COR-L47 (cell line): ENCODE results near the gene PFKFB1.
A peak's percentile ranks its signal among the peaks of the same experiment; 100 is the strongest.
"Not testable (repeated sequence)": the region's sequence is repeated elsewhere in the genome, so short reads cannot be mapped to it uniquely, and the experiment has no call there.

Experiments used
- DNase-seq: peaks from one replicate; lab custom pipeline; 2025; lab: John Stamatoyannopoulos, UW

Gene PFKFB1

GRCh38 chrX:54992911-54993622 is 921 bp downstream of the PFKFB1 start:
- DNase-seq, result no peak

DNA sequence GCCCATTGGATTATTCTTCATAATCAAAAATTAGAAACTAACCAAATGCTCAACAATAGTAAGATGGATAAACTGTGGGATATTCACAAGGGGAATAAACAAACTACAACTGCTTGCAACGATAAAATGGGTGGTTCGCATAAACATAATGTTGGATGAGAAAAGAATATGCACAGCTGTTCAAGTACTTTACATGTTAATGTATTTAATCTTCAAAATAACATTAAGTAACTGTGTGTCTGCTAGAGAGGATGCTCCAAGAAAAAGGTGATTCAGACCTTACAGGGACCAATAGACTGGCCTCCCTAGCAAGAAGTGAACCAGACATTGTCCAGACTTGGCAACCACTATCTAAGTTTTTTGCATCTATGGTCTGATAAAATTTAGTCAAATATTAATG is 2.3 kb downstream of the PFKFB1 start:
- no peak for DNase-seq

GRCh38 chrX:54983306-54983705 is 10.7 kb downstream of the PFKFB1 start:
- not testable (repeated sequence) for DNase-seq

GRCh38 chrX:54980334-54980733 is 13.7 kb downstream of the PFKFB1 start:
- DNase-seq, result no peak

- no peak for DNase-seq
Measured at GRCh38 chrX:54979432-54979831, 14.6 kb downstream of the PFKFB1 start.

DNA sequence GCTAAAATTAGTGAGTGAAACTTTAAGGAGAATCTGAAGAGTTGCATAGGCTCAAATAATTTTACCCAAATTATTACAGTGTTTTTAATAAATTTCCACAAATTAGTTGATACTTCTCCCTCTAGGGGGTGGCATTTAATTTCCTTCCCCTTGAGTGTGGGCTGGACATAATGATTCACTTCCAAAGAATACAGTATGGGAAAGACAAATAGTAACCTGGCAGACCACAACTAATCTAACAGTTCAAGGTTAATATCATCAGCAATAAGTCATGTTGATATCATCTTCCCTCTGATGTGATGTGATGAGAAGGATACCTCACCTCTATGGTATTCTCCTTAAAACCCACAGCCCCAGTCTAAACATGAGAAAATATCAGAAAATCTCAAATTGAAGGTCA is 15.5 kb downstream of the PFKFB1 start:
- DNase-seq, result no peak

DNA sequence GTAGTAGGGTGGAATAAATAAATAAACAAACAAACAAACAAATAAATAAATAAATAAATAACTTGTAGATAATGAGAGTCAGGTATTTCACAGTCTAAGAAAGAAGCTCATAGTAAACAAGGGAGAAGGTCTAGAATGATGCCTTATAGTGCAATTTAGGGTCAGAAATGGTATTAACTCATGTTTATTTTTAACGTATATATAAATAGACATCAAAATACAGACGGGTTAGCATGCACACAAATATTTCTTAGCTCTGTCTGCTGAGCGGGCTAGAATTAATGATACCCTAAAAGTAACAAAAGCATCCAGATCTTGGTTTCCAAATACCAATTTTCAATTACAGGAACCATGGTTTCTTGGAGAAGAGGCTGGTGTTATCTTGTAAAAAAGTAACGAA is 16.6 kb downstream of the PFKFB1 start:
- DNase-seq, result no peak

DNA sequence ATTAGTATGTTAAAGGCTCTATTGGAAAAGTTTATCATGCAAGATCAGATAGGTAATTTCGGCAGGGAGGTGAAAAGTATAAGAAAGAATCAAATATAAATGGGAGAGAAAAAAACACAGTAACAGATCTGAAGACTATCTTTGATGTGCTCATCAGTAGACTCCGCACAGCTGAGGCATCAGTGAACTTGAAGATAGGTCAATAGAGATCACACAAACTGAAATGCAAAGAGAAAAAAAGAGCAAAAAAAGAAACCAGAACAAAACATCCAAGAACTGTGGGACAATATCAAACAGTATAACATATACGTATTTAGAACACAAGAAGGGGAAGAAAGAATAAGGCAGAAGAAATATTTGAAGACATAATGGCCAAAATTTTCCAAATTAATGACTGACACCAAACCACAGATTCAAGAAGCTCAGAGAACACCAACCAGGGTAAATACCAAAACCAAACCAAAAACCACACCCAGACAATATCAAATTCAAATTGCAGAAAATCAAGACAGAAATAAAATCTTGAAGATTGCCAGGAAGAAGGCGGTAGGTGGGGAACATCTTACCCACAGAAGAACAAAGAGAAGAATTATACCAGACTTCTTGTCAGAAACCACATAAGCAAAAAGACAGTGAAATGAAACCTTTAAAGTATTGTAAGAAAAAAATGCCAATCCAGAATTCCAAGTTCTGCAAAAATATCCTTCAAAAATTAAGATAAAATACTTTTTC is 29.1 kb downstream of the PFKFB1 start:
- no peak for DNase-seq

GRCh38 chrX:54961750-54962149 is 32.2 kb downstream of the PFKFB1 start:
- DNase-seq, result no peak

DNA sequence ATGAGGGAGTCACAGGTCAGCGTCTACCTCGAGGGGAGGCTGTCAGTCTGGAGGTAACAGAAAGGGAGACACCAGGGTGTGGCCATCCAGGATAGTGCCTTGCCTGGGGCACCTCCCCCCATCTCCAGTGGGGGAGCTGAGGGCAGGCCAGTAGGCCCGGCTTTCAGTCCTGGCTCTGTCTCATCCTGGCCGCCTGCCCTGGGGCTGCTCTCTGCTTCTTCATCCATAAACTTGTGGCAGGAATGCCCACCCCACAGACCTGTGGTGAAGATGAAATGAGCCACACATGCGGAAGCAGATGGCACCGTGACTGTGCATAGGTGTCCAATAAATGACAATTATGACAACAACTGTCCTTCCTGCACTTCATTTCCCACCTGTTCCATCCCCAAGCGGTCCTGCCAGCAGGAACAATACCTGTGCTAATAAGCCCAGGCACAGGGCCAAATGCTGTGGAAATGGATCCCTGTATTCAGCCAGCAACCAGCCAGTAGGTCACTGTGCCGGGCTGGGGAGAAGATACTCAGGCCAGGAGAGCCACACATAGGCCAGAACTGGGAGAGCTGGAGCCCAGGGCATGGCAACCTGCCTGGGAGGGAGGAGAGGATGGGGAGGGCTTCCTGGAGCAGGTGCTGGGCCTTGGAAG is 43.1 kb downstream of the PFKFB1 start:
- DNase-seq, result peak; percentile 91

- no peak for DNase-seq
Measured at GRCh38 chrX:54945224-54945623, 48.8 kb downstream of the PFKFB1 start.

- DNase-seq, result no peak
Measured at GRCh38 chrX:54944816-54945215, 49.2 kb downstream of the PFKFB1 start.

- DNase-seq, result no peak
Measured at GRCh38 chrX:54937416-54937815, 56.6 kb downstream of the PFKFB1 start.

GRCh38 chrX:54935306-54935705 is 58.7 kb downstream of the PFKFB1 start:
- no peak for DNase-seq

- no peak for DNase-seq
Measured at GRCh38 chrX:54934890-54935289, 59.1 kb downstream of the PFKFB1 start.

DNA sequence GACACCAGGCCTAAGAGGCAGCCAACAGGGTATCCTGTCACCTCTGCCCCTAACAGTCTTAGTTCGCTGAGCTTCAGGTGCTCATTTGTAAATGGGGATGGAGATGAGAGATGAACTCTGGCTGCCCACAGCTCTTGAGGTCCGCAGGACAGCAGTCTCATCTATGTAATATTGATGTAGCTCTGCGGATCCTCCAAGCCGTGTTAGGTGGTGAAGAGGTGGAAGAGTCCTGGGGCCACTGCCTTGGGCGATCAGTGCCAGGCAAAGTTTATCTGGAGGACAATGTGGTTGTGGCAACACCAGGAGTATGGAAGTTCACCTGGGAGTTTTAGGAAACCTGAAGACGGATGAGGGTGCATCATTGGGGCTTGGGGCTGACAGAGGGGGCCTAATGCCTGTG is 59.9 kb downstream of the PFKFB1 start:
- no peak for DNase-seq

DNA sequence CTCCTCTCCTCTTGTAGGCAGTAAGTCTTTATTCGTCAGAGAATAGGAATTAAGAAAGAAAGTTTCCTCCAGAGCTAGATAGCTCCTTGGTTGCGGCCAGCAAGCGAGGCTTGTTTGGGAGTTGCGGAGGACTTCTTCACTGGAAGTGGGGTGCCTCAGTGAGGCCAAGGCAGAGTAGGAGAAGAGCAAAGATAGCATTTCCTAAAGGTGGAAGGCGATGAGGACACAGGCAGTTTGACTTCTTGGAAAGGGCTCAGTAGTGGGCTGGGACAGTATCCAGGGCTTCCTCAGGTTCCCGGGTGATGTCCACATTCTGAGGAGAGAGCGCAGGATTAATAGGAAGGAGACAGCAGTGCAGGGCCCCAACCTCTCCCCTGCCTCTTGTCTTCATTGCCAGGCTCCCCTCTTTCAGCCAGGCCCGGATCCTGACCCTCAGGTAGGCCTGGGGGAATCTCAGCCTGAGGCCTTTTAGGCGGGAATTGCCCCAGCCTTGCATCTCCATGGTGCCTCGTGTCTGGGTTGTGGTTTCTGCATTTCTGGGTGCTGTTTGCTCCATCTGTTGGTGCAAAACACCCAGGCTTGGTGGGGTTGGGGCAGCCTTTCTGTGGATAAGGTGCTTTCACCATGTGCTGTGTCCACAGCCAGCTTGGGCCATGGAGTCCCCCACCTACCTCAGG is 60.7 kb downstream of the PFKFB1 start:
- no peak for DNase-seq

DNA sequence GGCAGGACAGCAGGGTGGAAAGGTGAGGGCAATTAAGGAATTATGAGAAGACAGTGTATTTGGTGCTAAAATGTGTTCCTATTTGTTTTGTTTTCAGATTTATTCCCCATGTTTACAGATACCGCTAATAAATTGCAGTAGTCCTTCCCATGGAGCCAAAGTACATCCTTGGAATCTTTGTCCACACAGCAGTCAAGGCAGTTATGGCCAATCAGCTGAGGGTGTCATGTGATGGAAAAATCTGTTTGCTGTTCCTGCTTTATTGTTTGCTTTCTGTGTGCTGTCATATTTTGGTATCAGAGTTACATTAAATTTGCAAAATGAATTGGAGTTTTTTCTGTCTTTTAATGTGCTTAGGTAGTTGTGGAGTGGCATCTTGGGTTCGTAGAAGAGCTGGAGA is 62.9 kb downstream of the PFKFB1 start:
- DNase-seq, result no peak

GRCh38 chrX:54930291-54931049 is 63.5 kb downstream of the PFKFB1 start:
- no peak for DNase-seq

DNA sequence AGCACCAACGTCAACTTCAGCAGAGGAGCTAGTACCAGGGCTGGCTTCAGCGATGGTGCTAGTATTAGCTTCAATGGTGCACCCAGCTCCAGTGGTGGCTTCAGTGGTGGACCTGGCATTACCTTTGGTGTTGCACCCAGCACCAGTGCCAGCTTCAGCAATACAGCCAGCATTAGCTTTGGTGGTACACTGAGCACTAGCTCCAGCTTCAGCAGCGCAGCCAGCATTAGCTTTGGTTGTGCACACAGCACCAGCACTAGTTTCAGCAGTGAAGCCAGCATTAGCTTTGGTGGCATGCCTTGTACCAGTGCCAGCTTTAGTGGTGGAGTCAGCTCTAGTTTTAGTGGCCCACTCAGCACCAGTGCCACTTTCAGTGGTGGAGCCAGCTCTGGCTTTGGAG is 65.1 kb downstream of the PFKFB1 start:
- DNase-seq, result no peak

GRCh38 chrX:54926978-54927377 is 67.0 kb downstream of the PFKFB1 start:
- no peak for DNase-seq

GRCh38 chrX:54923376-54923775 is 70.6 kb downstream of the PFKFB1 start:
- DNase-seq, result no peak
